ENCODE results near the gene JMJD1C. TPM values are rescaled to one million over a fixed set of nuclear protein-coding genes. Genes with fewer than 3 reads are reported as not detected.

The JMJD1C gene
- total RNA-seq, 1 experiment from 2014 or later, result 180 TPM

GRCh38 chr10:63133056-63133820 lies 332.5 kb downstream of the JMJD1C start, which contains the start of gene NRBF2 (continued):
- TF ChIP-seq HMGXB4 (CRISPR knock-in tag; IDR thresholded peaks at IDR 0.05), result peak; percentile 86; the same call in 1 of the 2 replicates
- TF ChIP-seq RORB (CRISPR knock-in tag; IDR thresholded peaks at IDR 0.05), result no peak
- TF ChIP-seq CREM (CRISPR knock-in tag; IDR thresholded peaks at IDR 0.05), result peak; percentile 92
- TF ChIP-seq GABPB1 (CRISPR knock-in tag; IDR thresholded peaks at IDR 0.05), result peak; percentile 33
- TF ChIP-seq ZNF423 (CRISPR knock-in tag; IDR thresholded peaks at IDR 0.05), result peak; percentile 86
- TF ChIP-seq NFE2L1 (CRISPR knock-in tag; IDR thresholded peaks at IDR 0.05), result peak; percentile 86; the same call in 1 of the 2 replicates
- peak; percentile 79; the same call in 1 of the 2 replicates for TF ChIP-seq ZNF232 (CRISPR knock-in tag; IDR thresholded peaks at IDR 0.05)
- TF ChIP-seq CDX4 (CRISPR knock-in tag; IDR thresholded peaks at IDR 0.05; ENCODE audit: borderline replicate concordance), result no peak
- TF ChIP-seq FOXK1 (CRISPR knock-in tag; IDR thresholded peaks at IDR 0.05), result peak; percentile 93
- TF ChIP-seq ARID4B (CRISPR knock-in tag; IDR thresholded peaks at IDR 0.05; ENCODE audit: borderline replicate concordance), result 0 out of 2 replicates have a peak, but pooled peaks have one; percentile 56
- TF ChIP-seq FOXP4 (CRISPR knock-in tag; IDR thresholded peaks at IDR 0.05), result peak; percentile 68; the same call in 1 of the 2 replicates
- TF ChIP-seq ETV6 (CRISPR knock-in tag; IDR thresholded peaks at IDR 0.05), result peak; percentile 58; the same call in 1 of the 2 replicates
- TF ChIP-seq MYBL2 (CRISPR knock-in tag; IDR thresholded peaks at IDR 0.05), result peak; percentile 60; the same call in 1 of the 2 replicates
- peak; percentile 99 for TF ChIP-seq SP1 (CRISPR knock-in tag; conservative IDR thresholded peaks at IDR 0.05)
- TF ChIP-seq USF2 (CRISPR knock-in tag; IDR thresholded peaks at IDR 0.05), result peak; percentile 97

GRCh38 chr10:63132651-63133055 lies 333.1 kb downstream of the JMJD1C start:
- peaks cover 4% of the 10 kb centered on the region for H3K27me3 Mint-ChIP-seq (ENCODE audit: low read depth)
- H3K36me3 Mint-ChIP-seq, result peaks cover 13% of the 10 kb centered on the region
- DNase-seq (ENCODE audit: low spot score) (no peak), ATAC-seq (no peak)
- ChIA-PET CTCF (interaction anchor here (0.8 to 1.6 kb wide), 5 partner anchors 26 to 734 kb away, joined by 3 to 14 read pairs (median 4); no protein-coding TSS in a partner anchor), POLR2A (interaction anchor here (1.1 to 1.7 kb wide), 4 partner anchors 14 to 316 kb away, joined by 3 to 5 read pairs (median 4); no protein-coding TSS in a partner anchor)
- peaks cover 25% of the 10 kb centered on the region for H3K9me3 Mint-ChIP-seq
- H3K27ac Mint-ChIP-seq, result no peak overlapping the region
- peaks cover 29% of the 10 kb centered on the region for H3K4me1 Mint-ChIP-seq
- peak overlapping the region; percentile 77 for H3K4me3 Mint-ChIP-seq
- no peak for TF ChIP-seq CREB1 (CRISPR knock-in tag; IDR thresholded peaks at IDR 0.05)
- TF ChIP-seq ESRRA (CRISPR knock-in tag; IDR thresholded peaks at IDR 0.05; ENCODE audit: borderline replicate concordance), result no peak
- TF ChIP-seq PRDM15 (CRISPR knock-in tag; IDR thresholded peaks at IDR 0.05), result no peak
- TF ChIP-seq ZNF423 (CRISPR knock-in tag; IDR thresholded peaks at IDR 0.05), result no peak
- no peak for TF ChIP-seq MAX (CRISPR knock-in tag; IDR thresholded peaks at IDR 0.05)
- no peak for TF ChIP-seq ZSCAN18 (CRISPR knock-in tag; IDR thresholded peaks at IDR 0.05)
